ENCODE data around the gene GALNT18. TPM values are rescaled to one million over a fixed set of nuclear protein-coding genes. Genes with fewer than 3 reads are reported as not detected.

GALNT18 gene
- total RNA-seq, 1 experiment from 2014 or later = 9.2 TPM

- peaks cover 22% of the 10 kb centered on the region for H3K4me1 Mint-ChIP-seq (ENCODE audit: low read depth, unreplicated experiment)
- H3K27ac Mint-ChIP-seq (ENCODE audit: unreplicated experiment) = no peak overlapping the region
- no peak overlapping the region for H3K4me3 Mint-ChIP-seq (ENCODE audit: low read depth, unreplicated experiment)
- H3K36me3 Mint-ChIP-seq (ENCODE audit: insufficient read depth, unreplicated experiment) = no peaks in the 10 kb centered on the region
- TF ChIP-seq CTCF (IDR thresholded peaks at IDR 0.05; ENCODE audit: unreplicated experiment) = no peak
- BruUV-seq (replicated peaks) = no TSS peak
- intact Hi-C loops (cut with micrococcal nuclease; ENCODE audit: unreplicated experiment) = no loop called here
- H3K9me3 Mint-ChIP-seq (ENCODE audit: low read depth, unreplicated experiment) = no peaks in the 10 kb centered on the region
- CTCF ChIA-PET = no interaction called here
- no peak for DNase-seq
- peaks cover 29% of the 10 kb centered on the region for H3K27me3 Mint-ChIP-seq (ENCODE audit: unreplicated experiment)
Measured at GRCh38 chr11:11456866-11457265, 164.9 kb downstream of the GALNT18 start.

GRCh38 chr11:11454671-11455223 lies 167.1 kb downstream of the GALNT18 start:
- no TSS peak for BruUV-seq (replicated peaks)
- Mint-ChIP-seq H3K27ac (ENCODE audit: unreplicated experiment) (no peak overlapping the region), H3K27me3 (ENCODE audit: unreplicated experiment) (peaks cover 29% of the 10 kb centered on the region), H3K36me3 (ENCODE audit: insufficient read depth, unreplicated experiment) (peaks cover 6% of the 10 kb centered on the region), H3K4me3 (ENCODE audit: low read depth, unreplicated experiment) (no peak overlapping the region), H3K9me3 (ENCODE audit: low read depth, unreplicated experiment) (no peaks in the 10 kb centered on the region), H3K4me1 (ENCODE audit: low read depth, unreplicated experiment) (peaks cover 36% of the 10 kb centered on the region)
- CTCF ChIA-PET = no interaction called here
- intact Hi-C loops (cut with micrococcal nuclease; ENCODE audit: unreplicated experiment) = loop anchor here (5.0 kb wide), 2 partner anchors 62 to 682 kb away; no protein-coding TSS in a partner anchor
- DNase-seq = no peak
- no peak for TF ChIP-seq CTCF (IDR thresholded peaks at IDR 0.05; ENCODE audit: unreplicated experiment)

- CTCF ChIA-PET = interaction anchor here (0.8 kb wide), 1 partner anchor 170 kb away, joined by 3 read pairs; the partner anchor contains the start of gene GALNT18
- Mint-ChIP-seq H3K27me3 (ENCODE audit: unreplicated experiment) (peaks cover 29% of the 10 kb centered on the region), H3K4me1 (ENCODE audit: low read depth, unreplicated experiment) (peaks cover 52% of the 10 kb centered on the region), H3K9me3 (ENCODE audit: low read depth, unreplicated experiment) (no peaks in the 10 kb centered on the region), H3K4me3 (ENCODE audit: low read depth, unreplicated experiment) (no peak overlapping the region), H3K27ac (ENCODE audit: unreplicated experiment) (peak overlapping the region; percentile 84), H3K36me3 (ENCODE audit: insufficient read depth, unreplicated experiment) (peaks cover 6% of the 10 kb centered on the region)
- BruUV-seq (replicated peaks) = no TSS peak
- TF ChIP-seq CTCF (IDR thresholded peaks at IDR 0.05; ENCODE audit: unreplicated experiment) = peak; percentile 52
- intact Hi-C loops (cut with micrococcal nuclease; ENCODE audit: unreplicated experiment) = loop anchor here (5.0 kb wide), 2 partner anchors 59 to 679 kb away; no protein-coding TSS in a partner anchor
- DNase-seq = peak; percentile 77
Measured at GRCh38 chr11:11451501-11452005, 170.3 kb downstream of the GALNT18 start.

GRCh38 chr11:11450744-11451362 lies 171.0 kb downstream of the GALNT18 start:
- BruUV-seq (replicated peaks) = no TSS peak
- CTCF ChIA-PET = interaction anchor here (0.8 to 1.4 kb wide), 2 partner anchors 169 to 171 kb away, joined by 3 read pairs; partner anchors contain the start of gene GALNT18
- TF ChIP-seq CTCF (IDR thresholded peaks at IDR 0.05; ENCODE audit: unreplicated experiment) = no peak
- Mint-ChIP-seq H3K27me3 (ENCODE audit: unreplicated experiment) (peaks cover 28% of the 10 kb centered on the region), H3K4me3 (ENCODE audit: low read depth, unreplicated experiment) (no peak overlapping the region), H3K36me3 (ENCODE audit: insufficient read depth, unreplicated experiment) (peaks cover 6% of the 10 kb centered on the region), H3K4me1 (ENCODE audit: low read depth, unreplicated experiment) (peaks cover 52% of the 10 kb centered on the region), H3K27ac (ENCODE audit: unreplicated experiment) (no peak overlapping the region), H3K9me3 (ENCODE audit: low read depth, unreplicated experiment) (no peaks in the 10 kb centered on the region)
- intact Hi-C loops (cut with micrococcal nuclease; ENCODE audit: unreplicated experiment) = loop anchor here (5.0 kb wide), 2 partner anchors 59 to 679 kb away; no protein-coding TSS in a partner anchor
- no peak for DNase-seq

Data from Calu3 (cell line).